Kidney glomerular epithelial cell (primary cell): ENCODE results near the gene REL.
"Not testable (repeated sequence)": the region's sequence is repeated elsewhere in the genome, so short reads cannot be mapped to it uniquely, and the experiment has no call there.

Source experiments
- DNase-seq: peaks from one replicate; lab custom pipeline; 2025; lab: John Stamatoyannopoulos, UW

Gene REL

GRCh38 chr2:60926741-60927552 is 45.6 kb downstream of the REL start:
- DNase-seq = no peak

DNA sequence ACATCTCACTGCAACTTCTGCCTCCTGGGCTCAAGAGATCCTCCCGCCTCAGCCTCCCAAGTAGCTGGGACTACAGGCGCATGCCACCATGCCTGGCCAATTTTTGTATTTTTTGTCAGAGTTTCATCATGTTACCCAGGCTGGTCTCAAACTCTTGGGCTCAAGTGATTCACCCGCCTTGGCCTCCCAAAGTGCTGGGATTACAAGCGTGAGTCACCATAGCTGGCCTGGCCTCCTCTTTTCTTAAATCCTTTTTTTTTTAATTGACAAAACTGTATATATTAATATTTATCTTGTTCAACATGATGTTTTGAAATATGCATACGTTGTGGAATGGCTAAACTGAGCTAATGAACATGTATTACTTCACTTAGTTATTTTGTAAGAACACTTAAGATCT is 50.7 kb downstream of the REL start:
- DNase-seq = not testable (repeated sequence)

DNA sequence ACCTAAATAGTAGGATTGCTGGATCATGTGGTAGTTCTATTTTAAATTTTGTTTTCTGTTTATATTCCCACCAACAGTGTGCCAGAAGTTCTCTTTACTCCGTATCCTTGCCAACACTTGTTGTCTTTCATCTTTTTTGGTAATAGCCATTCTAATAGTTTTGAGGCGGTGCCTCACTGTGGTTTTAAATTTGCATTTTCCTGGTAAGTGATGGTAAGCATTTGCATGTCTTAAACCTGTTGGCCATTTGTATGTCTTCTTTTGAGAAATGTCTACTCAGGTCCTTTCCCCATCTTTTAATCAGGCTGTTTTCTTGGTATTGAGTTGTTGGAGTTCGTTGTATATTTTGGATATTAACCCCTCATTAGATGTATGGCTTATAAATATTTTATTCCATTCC is 51.6 kb downstream of the REL start:
- DNase-seq = no peak

- no peak for DNase-seq
Observed at GRCh38 chr2:60934165-60934722, 52.9 kb downstream of the REL start.

DNA sequence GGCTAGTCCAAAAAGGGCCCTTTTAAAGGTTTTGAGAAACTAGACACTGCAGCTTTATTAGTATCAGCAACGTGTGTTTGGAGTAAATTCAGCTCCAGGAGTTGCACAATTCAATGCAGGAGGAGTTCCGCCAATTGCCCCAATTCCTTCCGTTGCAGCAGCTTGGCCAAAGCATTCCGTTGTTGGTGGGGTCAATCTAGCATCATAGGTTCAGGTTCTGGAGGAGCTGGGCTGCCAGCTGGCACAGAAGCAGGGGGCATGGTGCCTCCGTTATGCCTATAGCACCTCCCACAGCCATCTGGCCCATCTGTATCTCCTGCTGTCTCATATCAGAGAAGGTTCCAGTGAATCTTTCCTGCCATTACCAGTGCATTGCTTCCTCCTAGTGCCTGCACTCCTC is 55.4 kb downstream of the REL start:
- no peak for DNase-seq

- no peak for DNase-seq
Observed at GRCh38 chr2:60938301-60938700, 56.9 kb downstream of the REL start.

GRCh38 chr2:60939622-60940021 is 58.2 kb downstream of the REL start:
- DNase-seq = no peak

- DNase-seq = no peak
Observed at GRCh38 chr2:60945341-60945740, 64.0 kb downstream of the REL start.

DNA sequence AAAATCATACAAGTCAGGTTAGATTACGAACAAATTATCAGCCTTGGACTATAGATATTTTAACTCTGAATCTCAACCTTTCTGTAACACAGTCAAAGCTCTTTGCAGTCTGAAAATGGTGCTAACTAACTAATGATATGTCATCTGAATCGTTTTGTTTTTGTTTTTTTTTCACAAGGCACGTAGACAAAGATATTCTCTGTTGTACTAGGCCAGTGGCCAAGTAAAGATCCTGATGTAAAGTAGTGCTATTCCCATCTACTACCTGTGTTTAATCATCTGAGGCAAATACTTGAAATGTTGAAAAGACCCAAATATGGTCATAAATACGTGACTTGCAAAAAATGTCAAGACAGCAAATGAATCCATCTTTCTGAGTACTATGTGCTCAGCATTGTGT is 65.7 kb downstream of the REL start:
- no peak for DNase-seq

DNA sequence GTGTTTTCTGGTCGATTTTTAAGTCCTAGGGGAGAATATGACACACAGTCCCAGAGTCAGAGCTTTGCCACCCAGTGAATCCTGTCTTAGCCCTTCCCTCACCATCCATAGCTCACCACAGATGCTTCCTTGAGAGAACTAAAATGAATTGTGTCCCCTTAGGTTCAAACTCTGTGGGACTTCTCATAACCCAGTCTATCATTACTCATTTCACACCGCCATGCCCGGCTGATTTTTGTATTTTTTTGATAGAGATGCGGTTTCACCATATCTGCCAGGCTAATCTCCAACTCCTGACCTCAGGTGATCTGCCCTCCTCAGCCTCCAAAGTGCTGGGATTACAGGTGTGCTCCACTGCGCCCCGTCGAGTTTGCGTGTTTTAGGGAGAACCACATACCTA is 66.8 kb downstream of the REL start:
- DNase-seq = no peak

GRCh38 chr2:60948926-60949579 is 67.7 kb downstream of the REL start:
- no peak for DNase-seq

- DNase-seq = no peak
Observed at GRCh38 chr2:60954139-60954538, 72.8 kb downstream of the REL start.

DNA sequence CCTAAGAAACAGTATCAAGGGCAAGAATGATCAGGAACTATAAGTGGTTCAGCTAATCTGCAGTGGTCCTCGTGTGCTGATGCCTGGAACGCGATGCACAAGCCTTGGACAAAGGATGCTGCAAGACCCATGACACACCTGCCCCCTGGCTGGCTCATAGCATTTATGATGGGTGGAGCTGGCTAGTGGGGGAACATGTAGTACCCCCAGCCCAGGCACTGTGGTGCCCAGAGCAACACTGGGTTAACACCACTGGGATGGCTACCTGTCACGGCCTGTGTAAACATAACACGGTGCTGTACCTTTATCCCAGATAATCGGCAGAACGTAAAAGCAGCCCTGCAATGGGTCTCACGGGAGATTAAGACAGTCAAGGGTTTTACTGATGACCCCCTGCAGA is 75.8 kb downstream of the REL start:
- no peak for DNase-seq

DNA sequence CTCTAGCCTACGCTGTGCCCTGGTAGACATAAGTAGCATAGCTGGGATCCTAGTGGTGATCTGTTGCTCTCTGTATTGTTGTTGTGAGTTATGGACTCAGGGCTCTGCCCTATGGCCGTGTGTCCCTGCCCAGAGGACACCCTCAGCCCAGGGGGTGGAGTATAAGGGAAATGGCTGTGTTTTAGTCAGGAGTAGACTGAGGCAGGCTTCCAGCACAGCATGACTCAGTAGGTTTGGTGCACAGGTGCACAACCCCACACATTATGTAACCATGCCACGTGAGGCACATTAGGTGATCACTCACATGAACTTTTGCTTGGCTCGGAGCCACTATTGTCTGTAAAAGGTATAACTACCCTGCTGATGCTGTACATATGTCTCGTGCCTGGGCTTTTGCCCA is 76.3 kb downstream of the REL start:
- no peak for DNase-seq

- no peak for DNase-seq
Observed at GRCh38 chr2:60958361-60958760, 77.0 kb downstream of the REL start.

DNA sequence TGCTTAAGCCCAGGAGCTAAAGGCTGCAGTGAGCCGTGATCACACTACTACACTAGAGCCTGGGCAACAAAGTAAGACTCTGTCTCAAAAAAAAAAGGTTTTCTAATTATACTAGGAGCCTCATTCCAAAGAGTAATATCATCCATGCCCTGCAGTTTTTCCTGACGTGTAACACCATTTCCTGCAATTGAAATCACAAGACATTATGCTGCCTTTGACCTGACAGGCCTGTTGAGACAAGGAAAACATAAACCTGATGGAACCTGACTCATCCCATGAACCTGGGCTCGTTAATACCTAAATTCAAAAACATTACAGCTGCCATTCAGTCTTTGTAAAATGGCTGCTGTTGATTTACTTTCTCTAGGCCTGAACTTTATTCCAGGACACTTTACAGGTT is 77.4 kb downstream of the REL start:
- peak; percentile 49 for DNase-seq

DNA sequence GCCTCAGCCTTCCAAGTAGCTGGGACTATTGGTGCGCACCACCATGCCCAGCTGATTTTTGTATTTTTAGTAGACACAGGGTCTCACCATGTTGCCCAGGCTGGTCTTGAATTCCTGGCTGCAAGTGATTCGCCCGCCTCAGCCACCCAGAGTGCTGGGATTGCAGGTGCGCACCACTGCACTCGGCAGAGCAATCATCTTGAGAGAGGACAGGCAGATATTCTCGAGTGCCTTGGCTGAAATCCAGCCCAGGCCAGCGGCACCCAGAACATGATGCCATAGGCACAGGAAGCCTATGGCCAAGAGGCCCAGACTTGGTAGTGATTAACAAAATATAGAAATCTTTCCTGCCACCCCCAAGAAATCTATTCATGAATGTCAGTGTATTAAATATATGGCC is 78.1 kb downstream of the REL start:
- DNase-seq = no peak

- DNase-seq = no peak
Observed at GRCh38 chr2:60960706-60961105, 79.3 kb downstream of the REL start.

- no peak for DNase-seq
Observed at GRCh38 chr2:60961457-60961856, 80.1 kb downstream of the REL start.

- no peak for DNase-seq
Observed at GRCh38 chr2:60962528-60962927, 81.2 kb downstream of the REL start.

DNA sequence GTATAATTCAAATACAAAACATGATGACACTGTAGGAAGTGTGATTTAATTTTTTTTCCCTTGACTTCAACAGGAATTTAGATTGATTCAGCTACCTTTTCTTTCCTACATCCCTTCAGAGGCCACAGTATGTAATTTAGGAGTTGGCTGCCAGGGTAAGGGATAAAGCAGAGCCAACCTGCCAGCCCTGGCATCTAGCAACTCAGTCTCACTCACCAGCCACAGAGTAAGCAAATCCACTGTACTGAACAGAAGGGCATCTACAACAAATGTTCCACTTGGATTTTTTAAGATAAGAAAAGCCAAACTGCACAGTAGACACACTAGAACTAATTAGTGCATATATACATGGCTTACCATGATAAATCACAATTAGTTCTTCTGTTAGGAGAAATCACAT is 81.8 kb downstream of the REL start:
- DNase-seq = no peak

DNA sequence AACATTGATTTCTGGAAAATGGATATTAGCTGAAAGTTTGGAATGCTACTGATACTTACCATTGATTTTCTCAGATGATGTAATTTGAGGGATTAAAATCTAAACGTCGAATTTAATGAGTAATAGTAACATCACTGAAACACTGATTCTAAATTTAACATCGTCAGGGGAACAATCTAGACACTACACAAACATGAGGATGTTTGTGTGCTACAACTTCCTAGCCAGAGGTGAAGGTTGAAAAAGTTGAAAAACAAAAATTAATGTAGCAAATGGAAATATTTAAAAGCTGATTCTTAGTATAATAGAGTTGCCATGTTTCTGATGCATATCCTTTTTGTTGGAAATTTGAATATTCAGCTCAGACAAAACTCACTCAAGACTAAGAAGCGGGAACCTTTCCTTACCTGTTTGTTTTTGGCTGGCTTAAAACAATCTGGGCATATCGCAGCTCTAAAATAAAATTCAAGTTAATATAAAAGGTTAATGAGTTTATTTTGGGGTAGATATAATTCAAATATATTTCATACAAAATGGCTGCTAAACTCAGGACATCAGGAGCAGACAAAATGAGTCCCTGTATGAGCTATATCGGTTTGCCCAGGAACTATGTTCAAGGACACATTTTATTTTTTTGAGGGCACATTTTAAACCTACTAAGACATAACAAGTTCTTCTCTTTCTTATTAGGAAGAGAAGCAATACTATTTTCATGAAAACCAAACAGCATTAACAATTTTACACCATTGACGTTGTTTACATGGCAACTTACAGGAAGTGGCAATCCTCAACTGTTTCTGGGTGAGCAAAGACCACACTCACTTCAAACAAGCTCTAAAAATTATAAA is 83.5 kb downstream of the REL start:
- no peak for DNase-seq

- no peak for DNase-seq
Observed at GRCh38 chr2:60965499-60965785, 84.1 kb downstream of the REL start.
